A549 (cell line): ENCODE data around the gene GLIS1.

Source experiments
- BHLHE40 ChIP-seq: IDR thresholded peaks from 2 replicates; pipeline ENCODE4 v1.6.1; 2012; ENCODE audit warnings: low read depth, low read length, inconsistent platforms
- CTCF ChIP-seq: fragments of >200 bp; sonication (Bioruptor Twin); formaldehyde crosslinking; IDR thresholded peaks from 3 replicates; pipeline ENCODE4 v1.5.1; 2016
- EP300 ChIP-seq, 2 experiments: fragments of >200 bp; sonication (Bioruptor Twin); formaldehyde crosslinking; IDR thresholded peaks; 2 replicates in 1 of 2; 3 replicates in 1 of 2; pipeline ENCODE4 v1.6.1; 2016 to 2017
- HDAC2 ChIP-seq: fragments of 200-600 bp; sonication (generic); IDR thresholded peaks from 2 replicates; pipeline ENCODE4 v1.6.1; 2016
- JUN ChIP-seq, 2 experiments: fragments of >200 bp; sonication (Bioruptor Twin); formaldehyde crosslinking; IDR thresholded peaks; 2 replicates in 1 of 2; 3 replicates in 1 of 2; pipeline ENCODE4 v1.6.1; 2016 to 2017
- KDM1A ChIP-seq: fragments of 200-600 bp; sonication (generic); IDR thresholded peaks from 2 replicates; pipeline ENCODE4 v1.6.1; 2016; ENCODE audit warnings: low read depth, mild to moderate bottlenecking
- MAX ChIP-seq: IDR thresholded peaks from 2 replicates; pipeline ENCODE4 v1.6.1; 2012
- MYC ChIP-seq: IDR thresholded peaks from 2 replicates; pipeline ENCODE4 v1.6.1; 2012; ENCODE audit warnings: mild to moderate bottlenecking, inconsistent platforms, low read length, improper control_type of control experiment, borderline replicate concordance
- NFE2L2 ChIP-seq: fragments of 150-350 bp; conservative IDR thresholded peaks from 2 replicates; pipeline ENCODE4 v1.6.1; 2014; ENCODE audit warnings: low read length
- REST ChIP-seq: fragments of 200-600 bp; sonication (generic); IDR thresholded peaks from 2 replicates; pipeline ENCODE4 v1.6.1; 2016; ENCODE audit warnings: antibody characterized with exemption, mild to moderate bottlenecking, moderate library complexity
- TP53 ChIP-seq: fragments of 250-450 bp; sonication (Bioruptor Pico); IDR thresholded peaks from 2 replicates; pipeline ENCODE4 v1.5.0; 2021; ENCODE audit warnings: mild to moderate bottlenecking, moderate library complexity
- USF2 ChIP-seq: fragments of 450-650 bp; IDR thresholded peaks from 2 replicates; pipeline ENCODE4 v1.6.1; 2014; ENCODE audit warnings: antibody characterized with exemption

GRCh38 chr1:53729456-53730223 lies 9.3 kb downstream of the GLIS1 start:
- TF ChIP-seq NFE2L2 (no peak), BHLHE40 (no peak), MYC (no peak), CTCF (no peak), JUN (IDR thresholded peaks at IDR 0.05) (no peak), USF2 (no peak), EP300 (IDR thresholded peaks at IDR 0.05) (no peak), REST (no peak), TP53 (CRISPR knock-in tag) (no peak), KDM1A (no peak), MAX (no peak), HDAC2 (no peak)
